ENCODE measurements around the gene SSH2.

DNA sequence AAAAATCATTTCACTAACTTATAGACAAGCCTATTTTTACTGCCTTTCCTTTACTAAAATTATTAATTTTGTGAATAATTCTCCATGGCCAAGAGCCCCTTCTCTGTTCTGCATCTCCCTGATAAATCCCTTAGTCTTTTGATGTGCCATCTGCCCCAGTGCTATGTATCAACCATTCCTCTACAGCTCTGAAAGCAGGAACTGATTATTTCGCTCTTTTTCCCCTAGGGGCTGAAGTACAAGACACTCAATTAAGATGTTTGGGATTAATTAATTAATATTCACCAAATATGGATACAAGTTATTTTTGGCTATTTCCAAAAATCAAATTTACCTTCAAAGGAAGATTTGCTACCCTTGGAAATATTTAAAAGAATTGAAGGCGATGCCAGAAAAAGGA, 26.6 kb downstream of the SSH2 start:
- TF ChIP-seq, protein P1, sequence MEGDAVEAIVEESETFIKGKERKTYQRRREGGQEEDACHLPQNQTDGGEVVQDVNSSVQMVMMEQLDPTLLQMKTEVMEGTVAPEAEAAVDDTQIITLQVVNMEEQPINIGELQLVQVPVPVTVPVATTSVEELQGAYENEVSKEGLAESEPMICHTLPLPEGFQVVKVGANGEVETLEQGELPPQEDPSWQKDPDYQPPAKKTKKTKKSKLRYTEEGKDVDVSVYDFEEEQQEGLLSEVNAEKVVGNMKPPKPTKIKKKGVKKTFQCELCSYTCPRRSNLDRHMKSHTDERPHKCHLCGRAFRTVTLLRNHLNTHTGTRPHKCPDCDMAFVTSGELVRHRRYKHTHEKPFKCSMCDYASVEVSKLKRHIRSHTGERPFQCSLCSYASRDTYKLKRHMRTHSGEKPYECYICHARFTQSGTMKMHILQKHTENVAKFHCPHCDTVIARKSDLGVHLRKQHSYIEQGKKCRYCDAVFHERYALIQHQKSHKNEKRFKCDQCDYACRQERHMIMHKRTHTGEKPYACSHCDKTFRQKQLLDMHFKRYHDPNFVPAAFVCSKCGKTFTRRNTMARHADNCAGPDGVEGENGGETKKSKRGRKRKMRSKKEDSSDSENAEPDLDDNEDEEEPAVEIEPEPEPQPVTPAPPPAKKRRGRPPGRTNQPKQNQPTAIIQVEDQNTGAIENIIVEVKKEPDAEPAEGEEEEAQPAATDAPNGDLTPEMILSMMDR (IDR thresholded peaks at IDR 0.05), result no peak
- no peak for TF ChIP-seq POLR2A (IDR thresholded peaks at IDR 0.05)
- TF ChIP-seq EP300 (IDR thresholded peaks at IDR 0.05), result no peak
